ENCODE data around the gene DYSF.

DNA sequence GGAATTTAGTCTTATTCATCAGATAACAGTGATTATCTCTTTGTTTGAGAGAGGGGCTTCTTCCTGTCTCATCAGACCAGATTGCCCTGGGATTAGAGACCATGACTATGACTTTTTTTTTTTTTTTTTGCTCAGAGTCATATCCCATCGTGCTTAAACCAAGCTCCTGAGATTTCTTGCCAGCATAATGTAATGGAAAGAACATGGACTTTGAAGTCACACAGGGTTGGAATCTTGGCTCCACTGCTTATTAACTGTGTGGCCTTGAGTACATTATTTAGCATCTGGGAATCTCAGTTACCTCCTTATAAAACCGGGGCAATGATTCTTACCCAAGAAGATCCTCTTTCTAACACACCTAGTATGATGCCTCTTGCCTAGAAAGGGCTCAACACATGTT is 268.3 kb downstream of the DYSF start:
- no peak for TF ChIP-seq TAF1 (IDR thresholded peaks at IDR 0.05; ENCODE audit: borderline replicate concordance, insufficient read depth, low read length)
- TF ChIP-seq POLR2AphosphoS5 (IDR thresholded peaks at IDR 0.05; ENCODE audit: low read depth, low read length): no peak

Measured in PFSK-1 (cell line).